ENCODE data around the gene RAB27B. TPM values are rescaled to one million over a fixed set of nuclear protein-coding genes. Genes with fewer than 3 reads are reported as not detected.

The RAB27B gene
- total RNA-seq, 1 experiment from 2014 or later: 4.9 TPM

- DNase-seq (ENCODE audit: low spot score): no peak
These were observed 81.3 kb downstream of the RAB27B start for GRCh38 chr18:54909538-54909937.

DNA sequence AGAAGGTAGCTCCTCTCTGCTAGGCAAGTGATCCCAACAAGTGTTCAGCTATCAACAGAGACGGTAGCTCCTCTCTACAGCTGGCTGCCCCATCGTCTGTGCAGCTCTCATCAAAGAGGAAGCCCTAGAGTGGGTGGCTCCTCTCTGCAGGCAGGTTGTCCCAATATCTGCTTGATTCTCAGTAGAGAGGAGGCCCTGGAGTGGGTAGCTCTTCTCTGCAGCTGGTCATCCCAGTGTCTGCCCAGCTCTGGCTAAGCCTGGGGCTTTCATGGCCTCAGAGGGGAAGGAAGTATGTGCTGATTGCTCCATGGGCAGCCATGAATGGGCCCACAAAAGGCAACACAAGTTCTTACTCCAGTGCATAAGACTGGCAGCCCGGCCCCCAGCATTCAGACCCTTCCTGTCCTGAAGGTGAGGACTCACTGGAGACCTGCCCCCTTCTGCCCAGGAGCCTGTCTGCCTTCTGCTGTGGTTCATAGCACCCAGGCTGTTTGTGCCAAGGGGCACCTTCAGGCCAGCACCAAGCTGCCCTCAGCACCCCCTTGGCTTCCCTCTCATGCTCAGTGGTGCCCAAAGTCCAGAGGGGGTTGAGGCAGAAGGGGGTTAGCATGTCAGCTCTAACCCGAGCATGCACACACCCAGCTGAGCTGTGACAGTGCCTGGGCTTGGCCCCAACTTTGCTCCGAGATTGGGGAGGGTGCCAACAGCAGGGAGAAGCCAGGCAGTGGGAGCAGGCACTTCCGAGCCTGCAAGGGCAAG is 82.1 kb downstream of the RAB27B start:
- no peak for DNase-seq (ENCODE audit: low spot score)

DNA sequence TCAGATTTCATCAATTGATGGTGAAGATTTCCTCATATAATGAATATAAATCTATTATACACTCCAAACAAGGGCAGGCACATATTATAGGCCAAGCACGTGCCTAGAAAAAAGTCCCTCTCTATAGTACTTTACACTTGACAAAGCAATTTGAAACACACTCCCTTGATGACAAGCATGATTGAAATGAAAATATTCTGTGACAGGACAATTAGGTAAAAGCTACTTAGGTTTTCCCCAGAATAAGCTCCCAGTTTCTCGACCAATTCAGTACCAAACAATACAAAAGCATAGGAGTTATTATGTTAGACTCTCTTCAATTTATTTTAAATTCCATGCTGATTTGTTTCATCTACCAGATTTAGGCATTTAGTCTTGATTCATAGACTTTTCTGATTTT is 83.3 kb downstream of the RAB27B start:
- no peak for DNase-seq (ENCODE audit: low spot score)

DNA sequence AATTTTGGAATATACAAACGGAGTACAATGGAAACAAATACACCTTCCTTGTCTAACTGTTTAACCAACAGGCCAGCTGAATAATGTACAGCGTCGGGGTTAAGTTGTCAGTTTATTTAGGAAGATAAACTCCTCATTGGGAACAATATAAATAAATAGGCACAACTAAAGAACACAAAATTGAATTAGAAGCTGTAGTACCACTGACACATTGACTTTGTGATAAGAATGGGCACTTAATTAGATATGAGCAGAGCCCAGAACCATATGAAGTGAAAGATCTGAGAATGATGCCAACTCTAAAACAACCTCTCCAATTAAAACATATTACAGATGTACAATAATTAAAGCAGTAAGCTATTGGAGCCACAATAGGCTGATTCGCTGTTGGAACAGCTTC is 86.5 kb downstream of the RAB27B start:
- no peak for DNase-seq (ENCODE audit: low spot score)

- DNase-seq (ENCODE audit: low spot score): no peak
These were observed 88.2 kb downstream of the RAB27B start for GRCh38 chr18:54916507-54916906.

- no peak for DNase-seq (ENCODE audit: low spot score)
These were observed 89.8 kb downstream of the RAB27B start for GRCh38 chr18:54918060-54918459.

DNA sequence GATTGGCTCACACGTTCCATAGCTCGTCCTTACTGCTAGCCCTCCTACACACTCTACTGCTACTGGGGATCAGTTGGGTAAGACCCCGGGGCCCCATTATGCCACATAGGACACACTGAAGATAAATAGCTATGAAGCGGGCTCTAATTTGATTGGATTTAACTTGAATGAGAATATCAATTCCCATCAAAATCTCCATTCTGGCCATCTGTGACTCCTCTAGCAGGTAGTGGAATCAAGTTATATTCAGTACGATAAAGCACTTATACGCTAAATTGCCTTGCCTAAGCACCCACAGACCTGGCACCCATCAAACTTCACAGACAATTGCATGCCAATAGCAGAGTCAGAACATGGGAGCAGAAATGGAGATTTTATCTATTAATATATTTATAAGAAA is 91.1 kb downstream of the RAB27B start:
- no peak for DNase-seq (ENCODE audit: low spot score)

DNA sequence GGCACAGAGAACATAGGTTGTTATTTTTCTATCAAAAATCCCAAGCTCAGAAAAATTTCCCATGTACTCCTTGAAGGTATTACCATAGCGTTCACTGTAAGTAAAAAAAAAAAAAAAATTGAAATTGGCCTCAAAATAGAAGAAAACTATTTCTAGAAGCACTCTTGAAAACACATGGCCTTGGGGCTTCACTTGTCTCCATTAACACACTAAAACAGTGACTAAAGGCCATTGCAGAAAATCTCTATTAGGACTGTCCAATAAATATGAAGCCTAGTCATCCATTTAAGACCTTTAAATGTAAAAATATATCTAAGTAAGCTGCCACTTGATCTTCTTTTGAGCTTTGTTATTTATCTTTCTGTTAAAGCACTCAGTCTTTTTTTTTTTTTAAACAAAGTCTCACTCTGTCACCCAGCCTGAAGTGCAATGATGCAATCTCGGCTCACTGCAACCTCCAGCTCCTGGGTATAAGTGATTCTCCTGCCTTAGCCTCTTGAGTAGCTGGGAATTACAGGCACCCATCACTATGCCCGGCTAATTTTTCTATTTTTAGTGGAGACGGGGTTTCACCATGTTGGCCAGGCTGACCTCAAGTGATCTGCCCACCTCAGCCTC is 95.2 kb downstream of the RAB27B start:
- no peak for DNase-seq (ENCODE audit: low spot score)

DNA sequence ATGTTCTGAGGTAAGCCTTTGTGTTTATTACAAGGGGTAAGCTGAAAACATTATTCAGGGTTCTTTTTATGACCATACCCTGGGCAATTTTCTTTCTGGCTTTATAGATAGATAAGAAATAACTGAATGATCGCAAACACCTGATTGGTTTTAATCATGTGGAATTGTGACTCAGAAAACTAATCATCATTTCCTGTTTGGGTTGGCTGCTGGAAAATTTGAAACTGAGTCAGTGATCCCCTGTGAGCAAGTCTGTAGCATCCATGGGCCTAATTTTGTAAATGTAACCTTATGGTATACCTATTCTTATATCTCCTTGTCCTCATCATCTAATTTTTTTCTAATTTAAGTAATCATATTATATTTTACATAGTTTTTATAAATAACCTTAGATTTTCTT is 96.7 kb downstream of the RAB27B start:
- no peak for DNase-seq (ENCODE audit: low spot score)

- DNase-seq (ENCODE audit: low spot score): no peak
These were observed 98.5 kb downstream of the RAB27B start for GRCh38 chr18:54926593-54927325.

- DNase-seq (ENCODE audit: low spot score): no peak
These were observed 100.0 kb downstream of the RAB27B start for GRCh38 chr18:54928236-54928635.

GRCh38 chr18:54931152-54931551 is 102.9 kb downstream of the RAB27B start:
- peak; percentile 31 for DNase-seq (ENCODE audit: low spot score)

- DNase-seq (ENCODE audit: low spot score): no peak
These were observed 104.2 kb downstream of the RAB27B start for GRCh38 chr18:54932472-54932871.

DNA sequence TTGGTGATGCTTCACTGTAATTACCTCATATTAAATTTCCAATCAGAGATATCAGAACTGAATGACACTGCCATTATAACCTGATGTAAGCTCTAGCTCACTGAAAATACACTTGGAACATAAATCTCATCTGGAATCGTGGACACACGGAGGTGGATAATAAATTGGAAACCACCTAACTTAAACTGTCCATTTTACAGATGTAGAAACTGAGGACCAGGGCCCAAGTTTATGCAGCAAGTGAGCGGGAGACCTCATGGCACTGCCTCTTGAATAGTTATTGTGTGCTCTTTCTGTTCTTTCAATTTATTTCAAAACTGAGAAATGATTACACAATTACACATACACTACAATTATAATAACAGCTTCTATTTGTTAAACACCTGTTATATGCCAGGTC is 110.2 kb downstream of the RAB27B start:
- no peak for DNase-seq (ENCODE audit: low spot score)

- DNase-seq (ENCODE audit: low spot score): no peak
These were observed 111.2 kb downstream of the RAB27B start for GRCh38 chr18:54939361-54939917.

- DNase-seq (ENCODE audit: low spot score): no peak
These were observed 113.9 kb downstream of the RAB27B start for GRCh38 chr18:54942144-54942543.

- DNase-seq (ENCODE audit: low spot score): no peak
These were observed 114.3 kb downstream of the RAB27B start for GRCh38 chr18:54942569-54942968.

Other genes with a start within 250 kb of the RAB27B start
- gene DYNAP, start 237.2 kb upstream of the RAB27B start, total RNA-seq (2014; rRNA removed; shearing (Covaris generic)): not detected in 2 replicates
- gene CCDC68, start 131.0 kb downstream of the RAB27B start, total RNA-seq (2014; rRNA removed; shearing (Covaris generic)): 1.1 TPM in 2 replicates

Data from HT-29 (cell line).